Stimulated activated naive CD8-positive, alpha-beta T cell treated with anti-CD3 and anti-CD28 coated beads, Interleukin-15, Interleukin-2, amounts not matched to agents 100 U/mL and 50 U/mL, for 24 hours (primary cell): ENCODE data around the gene GNB5.
A peak's percentile ranks its signal among the peaks of the same experiment; 100 is the strongest.
"Not testable (repeated sequence)": the region's sequence is repeated elsewhere in the genome, so short reads cannot be mapped to it uniquely, and the experiment has no call there.

ENCODE experiments used
- ATAC-seq: fragments of 150-1000 bp; cut with Tn5 transposase; one replicate; pipeline ENCODE4 v1.10.0; 2021
- DNase-seq: peaks from one replicate; pipeline ENCODE4 v3.0.0; 2021

GNB5 gene

DNA sequence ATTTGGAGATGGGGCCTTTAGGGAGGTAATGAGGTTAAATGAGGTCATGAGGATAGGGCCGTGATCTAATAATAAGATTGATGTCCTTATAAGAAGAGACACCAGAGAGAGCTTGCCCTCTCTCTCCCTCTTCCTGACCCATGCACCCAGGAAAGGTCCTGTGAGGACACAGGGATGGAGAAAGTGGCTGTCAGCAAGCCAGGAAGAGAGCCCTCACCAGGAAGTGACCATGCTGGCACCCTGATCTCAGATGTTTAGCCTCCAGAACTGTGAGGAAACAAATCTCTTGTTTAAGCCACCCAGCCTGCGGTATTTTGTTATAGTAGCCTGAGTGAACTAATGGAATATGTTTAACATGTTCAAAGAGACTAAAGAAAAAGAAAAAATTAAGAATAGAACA, 15.3 kb upstream of the GNB5 start:
- DNase-seq = no peak
- no peak for ATAC-seq

GRCh38 chr15:52204657-52205056, 13.5 kb upstream of the GNB5 start:
- DNase-seq (no peak), ATAC-seq (no peak)

DNA sequence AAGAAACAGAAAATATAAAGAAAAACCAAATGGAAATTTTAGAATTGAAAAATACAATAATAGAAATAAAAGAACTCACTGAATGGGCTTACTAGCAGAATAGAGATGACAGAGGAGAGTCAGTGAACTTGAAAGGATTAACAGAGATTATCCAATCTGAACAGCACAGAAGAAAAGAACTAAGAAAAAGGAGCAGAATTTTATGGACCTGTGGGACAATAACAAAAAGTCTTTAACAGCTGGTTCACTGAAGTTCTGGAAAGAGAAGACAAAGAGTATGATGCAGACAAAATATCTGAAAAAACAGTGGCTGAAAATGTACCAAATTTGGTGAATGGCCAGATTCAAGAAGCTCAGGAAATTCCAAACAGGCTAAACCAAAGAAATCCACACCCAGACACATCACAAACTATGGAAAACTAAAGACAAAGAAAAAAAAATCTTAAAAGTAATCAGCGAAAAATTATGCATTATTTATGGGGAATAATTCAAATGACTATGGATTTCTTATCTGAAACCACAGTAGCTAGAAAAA, 9.7 kb upstream of the GNB5 start:
- DNase-seq (no peak), ATAC-seq (no peak)

- ATAC-seq (no peak), DNase-seq (no peak)
Measured at GRCh38 chr15:52199271-52199670, 8.1 kb upstream of the GNB5 start.

DNA sequence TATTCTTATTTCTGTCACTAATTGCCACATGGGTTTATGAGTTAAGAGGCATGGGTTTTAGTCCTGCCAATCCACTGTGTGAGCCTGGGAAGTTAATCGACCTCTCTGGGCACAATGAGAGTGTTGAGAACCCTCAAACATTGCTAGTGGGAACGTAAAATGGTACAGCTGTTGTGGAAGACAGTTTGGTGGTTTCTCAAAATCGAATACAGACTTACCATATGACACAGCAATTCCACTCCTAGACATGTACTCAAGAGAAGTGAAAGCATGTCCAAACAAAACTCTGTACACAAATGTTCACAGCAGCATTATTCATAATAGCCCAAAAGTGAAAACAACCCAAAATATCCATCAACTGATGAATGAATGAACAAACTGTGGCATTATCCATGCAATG, 5.7 kb upstream of the GNB5 start:
- no peak for DNase-seq
- no peak for ATAC-seq

DNA sequence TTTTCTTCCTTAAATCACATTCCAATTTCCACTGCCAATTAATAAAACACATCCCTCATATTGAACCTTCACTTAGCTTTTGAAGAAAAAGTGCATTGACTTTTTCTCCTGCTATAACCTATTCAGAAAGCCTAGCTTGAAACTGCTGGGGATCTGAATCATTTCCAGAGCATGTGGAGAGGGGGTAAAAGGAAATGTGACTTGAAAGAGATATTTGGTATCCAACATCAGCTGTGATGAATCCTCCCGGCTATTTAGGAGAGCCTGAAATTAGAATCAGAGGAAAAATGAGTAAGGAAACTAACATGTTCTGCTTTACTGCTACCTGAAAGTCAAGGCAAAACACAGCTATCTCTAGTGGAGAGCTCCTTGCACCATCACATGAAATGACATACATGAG, 2.6 kb upstream of the GNB5 start:
- DNase-seq (no peak), ATAC-seq (no peak)

DNA sequence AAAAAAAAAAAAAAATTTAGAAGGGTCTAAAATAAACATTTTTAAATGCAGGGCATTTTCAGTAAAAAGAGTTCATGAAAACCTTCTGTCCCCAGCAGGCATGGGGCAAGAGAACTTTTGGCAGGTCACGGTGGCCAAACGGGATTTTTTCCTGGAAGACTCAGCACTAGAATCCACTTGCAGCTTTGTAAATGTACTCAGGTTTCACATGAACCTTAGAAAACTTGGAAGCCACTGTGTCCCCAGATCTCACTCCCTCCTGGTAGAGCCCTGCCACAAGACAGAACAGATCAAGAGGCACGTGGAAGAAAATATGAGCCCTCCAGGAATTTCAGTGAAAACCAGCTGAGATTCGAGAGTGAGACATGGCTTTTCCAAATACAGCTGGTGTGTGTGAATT, 2.1 kb upstream of the GNB5 start:
- DNase-seq = no peak
- ATAC-seq = no peak

GRCh38 chr15:52186651-52187486, 4.3 kb downstream of the GNB5 start:
- ATAC-seq = no peak
- no peak for DNase-seq

- DNase-seq (no peak), ATAC-seq (no peak)
Measured at GRCh38 chr15:52185151-52185561, 6.0 kb downstream of the GNB5 start.

DNA sequence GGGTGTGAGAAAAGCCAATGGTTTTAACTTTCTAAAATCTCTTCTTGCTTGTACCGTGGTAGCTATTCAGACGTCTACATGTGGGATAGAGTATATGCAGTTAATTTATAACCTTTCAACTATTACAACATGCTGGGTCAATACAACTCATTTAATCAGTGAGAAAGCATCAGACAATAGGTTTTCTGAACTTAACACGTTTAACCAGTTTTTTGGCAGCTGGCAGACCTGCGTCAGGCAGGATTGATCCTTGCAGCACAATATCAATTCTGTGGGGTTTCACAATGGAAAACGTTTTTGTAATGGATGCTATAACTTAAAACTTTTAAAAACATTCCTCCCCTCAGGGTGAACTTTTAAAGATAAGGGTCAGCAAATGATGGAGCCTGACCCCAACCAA, 6.5 kb downstream of the GNB5 start:
- ATAC-seq (no peak), DNase-seq (no peak)

DNA sequence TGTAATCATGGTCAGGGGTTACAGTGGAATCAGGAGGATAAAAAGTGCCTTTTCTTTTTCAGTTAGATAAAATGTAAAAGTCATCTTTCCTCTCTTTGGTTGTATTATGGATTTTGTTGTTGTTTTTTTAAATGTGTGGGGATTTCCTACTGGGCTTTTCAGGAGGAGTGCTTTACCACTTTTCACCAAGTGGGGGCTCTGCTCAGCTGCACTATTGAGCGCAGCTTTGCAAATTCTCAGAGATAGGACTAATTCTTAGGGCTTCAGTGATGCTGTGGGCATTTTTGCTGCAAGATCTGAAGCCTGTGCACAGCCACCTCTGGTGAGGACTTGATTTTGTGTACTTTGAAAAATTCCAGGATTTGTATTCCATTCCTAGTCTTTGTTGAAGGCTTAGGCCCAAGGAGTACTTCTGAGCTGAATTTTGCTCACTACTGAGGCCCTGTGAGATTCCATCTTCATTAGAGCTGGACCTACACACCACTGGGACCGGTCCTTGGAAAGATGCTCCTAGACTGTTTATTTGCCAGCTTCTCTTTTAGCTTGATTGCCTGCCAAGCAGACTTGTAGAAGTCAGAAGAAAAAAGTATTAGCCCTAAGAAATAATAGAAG, 7.5 kb downstream of the GNB5 start:
- no peak for ATAC-seq
- peak; percentile 19 for DNase-seq

DNA sequence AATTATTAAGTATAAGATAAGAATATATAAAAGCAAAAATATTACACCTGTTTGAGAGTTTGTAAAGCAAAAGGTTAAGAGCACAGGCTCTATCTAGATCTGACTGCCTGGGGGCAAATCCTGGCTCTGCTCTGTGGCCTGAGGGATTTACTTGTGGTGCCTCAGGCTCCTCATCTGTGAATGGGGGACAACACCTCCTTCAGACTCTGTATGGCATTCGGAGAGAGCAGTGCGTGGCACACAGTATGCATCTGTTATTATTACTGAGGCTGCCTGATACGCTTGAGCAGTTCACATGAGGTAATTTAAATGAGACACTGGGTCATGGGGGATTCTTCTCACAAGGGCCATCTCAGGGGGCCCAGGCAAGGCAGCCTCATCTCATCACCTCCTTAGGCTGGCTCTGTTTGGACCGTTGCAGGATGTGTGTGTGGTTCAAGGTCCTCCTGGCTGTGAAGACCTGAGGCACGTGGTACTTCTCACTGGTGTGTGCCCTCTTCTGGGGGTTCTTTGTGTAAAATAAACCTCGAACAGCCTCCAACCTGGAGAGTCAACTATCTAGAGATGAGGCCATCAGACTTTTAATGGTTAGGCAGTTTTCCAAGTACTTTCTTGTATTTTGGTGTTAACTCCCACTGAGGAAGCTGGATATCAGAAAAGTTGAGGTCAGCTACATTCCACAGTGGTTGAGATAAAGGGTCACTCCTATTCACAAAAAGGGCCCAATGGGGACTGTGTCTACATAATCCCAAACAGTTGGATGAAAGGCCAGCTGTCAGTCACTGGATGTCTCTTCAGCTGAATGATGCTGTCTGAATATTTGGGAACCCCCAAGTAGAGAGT, 9.0 kb downstream of the GNB5 start:
- DNase-seq = no peak
- no peak for ATAC-seq

DNA sequence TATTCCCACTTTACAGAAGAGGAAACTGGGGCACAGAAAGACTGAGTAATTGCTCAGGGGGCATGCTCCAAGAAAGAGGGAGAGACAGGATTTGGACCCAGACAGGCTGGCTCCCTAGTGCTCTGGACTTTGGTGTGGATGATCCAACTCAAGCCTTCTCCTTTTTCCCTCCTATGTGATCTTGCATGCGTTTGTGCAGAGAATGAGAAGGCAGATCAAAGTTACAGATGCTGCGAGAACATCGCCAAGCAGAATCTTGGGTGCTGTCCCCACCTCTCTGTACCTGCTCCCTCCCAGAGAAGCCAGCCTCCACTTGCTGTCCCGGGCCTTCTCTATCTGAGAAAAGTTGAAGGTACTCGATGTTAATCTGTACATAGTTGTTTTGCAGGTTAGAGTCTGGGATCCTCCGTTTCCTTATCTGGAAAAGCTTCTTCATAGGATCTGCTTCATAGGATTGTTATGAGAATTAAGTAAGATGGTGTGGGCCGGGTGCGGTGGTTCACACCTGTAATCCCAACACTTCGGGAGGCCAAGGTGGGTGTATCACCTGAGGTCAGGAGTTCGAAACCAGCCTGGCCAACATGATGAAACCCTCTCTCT, 10.2 kb downstream of the GNB5 start:
- no peak for ATAC-seq
- DNase-seq = no peak

DNA sequence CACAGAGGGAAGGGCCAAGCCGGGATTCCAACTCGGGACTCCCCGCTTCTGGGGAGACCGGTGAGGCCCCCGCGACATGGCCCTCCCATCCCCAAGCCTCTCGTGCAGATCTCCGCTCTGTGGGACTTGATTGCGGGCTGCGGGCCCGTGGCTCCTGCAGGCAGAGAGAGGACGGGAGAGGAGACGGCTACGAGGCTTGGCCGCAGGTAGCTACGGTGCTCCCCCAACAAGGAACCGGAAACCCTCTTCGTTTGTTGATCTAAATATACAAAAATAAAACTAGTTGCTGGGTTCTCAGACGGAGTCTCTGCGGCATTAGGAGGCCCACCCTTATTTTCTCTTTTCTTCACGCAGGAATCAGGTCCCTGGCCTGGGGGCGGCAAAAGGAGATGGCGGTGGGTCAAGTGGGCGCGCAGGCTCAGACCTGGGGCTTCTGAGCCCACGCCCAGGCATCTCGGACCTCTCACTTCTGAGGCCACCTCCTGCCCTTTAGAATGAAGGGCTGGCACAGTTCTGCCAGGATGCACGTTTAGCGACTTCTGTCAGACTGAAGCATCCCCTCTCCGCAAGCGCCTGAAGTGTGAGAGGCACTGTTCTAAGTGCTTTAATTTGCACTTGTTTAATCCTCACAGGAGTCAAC, 10.9 kb downstream of the GNB5 start:
- no peak for DNase-seq
- ATAC-seq = peak; percentile 5

DNA sequence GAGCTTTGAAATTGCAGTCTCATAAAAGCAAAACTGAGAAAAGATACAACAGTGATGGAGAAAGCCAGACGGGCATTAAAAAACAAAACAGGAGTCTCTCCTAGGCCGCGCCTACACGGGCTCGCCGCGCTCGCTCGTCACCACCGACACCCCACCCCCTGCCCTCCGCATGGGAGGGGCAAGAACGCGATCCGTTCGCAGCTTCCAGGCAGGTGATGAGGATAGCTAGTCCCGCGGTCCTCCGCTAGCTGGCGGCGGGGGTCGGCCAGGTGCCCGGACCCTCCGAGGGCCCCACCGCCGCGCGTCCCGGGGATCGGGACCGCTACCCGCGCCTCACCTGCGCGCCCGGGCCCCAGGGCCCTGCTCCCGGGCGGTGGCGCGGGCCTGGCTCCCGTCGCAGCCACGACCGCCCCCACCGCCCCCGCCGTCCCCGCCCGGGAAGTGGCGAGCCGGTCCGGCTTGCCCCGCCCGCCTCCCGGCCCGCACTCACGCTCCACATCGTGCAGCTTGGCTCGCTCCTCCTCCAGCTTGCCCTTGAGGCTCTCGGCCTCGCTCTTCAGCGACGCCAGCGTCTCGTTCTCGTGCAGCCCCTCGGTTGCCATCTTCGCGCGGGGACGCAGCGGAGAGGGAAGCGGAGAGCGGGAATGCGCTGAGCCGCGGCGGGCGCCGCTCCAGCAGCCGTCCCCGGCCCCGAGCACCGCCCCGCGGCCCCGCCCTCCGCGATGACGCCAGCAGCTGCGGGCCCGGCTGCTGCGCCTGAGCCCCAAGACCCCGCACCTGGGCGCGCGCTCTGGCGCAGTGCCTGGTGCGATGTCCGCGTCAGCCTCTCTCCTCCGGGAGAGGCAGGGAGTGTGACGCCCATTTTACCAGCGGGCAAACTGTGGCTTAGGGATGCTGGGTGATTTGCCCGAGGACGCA, 11.7 kb downstream of the GNB5 start:
- peak; percentile 86 for DNase-seq
- ATAC-seq = peak; percentile 90

DNA sequence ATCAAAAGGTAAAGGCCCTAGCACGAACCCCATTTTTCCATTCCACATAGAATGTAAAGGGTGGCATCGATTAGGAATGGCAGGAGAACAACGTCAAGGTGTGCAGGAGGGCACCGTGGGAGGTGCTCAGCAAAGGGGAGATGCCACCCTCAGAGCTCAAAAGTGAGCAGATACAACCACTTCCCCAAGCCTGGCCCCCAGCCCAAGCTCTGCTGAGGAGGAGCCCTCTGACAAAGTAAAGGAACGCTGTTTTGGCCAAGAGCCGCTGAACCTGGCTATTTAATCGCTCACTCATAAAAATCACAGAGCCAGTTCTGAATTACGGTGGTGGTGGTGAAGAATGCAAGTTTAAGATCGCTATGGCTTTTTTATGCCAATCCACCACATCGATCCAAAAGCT, 12.4 kb downstream of the GNB5 start:
- no peak for ATAC-seq
- no peak for DNase-seq

GRCh38 chr15:52172869-52173268, 18.3 kb downstream of the GNB5 start:
- no peak for DNase-seq
- no peak for ATAC-seq

DNA sequence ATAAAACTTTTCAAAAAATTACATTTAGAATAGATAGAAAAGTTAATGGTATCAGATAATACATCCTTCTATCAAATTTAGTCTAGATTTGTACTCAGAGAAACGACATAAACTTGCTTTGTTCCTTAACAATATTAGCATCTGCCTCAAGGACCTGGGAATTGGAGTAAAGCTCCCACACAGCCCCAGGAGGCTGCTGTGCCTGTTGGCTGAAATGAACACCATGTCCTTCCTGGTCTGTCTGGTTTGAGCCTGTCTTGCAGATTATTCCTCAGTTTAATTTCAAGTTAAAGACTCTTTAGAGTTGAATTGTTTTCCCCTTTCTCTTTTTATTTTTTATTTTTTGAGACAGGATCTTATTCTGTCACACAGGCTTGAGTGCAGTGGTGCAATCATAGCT, 19.4 kb downstream of the GNB5 start:
- no peak for DNase-seq
- no peak for ATAC-seq

DNA sequence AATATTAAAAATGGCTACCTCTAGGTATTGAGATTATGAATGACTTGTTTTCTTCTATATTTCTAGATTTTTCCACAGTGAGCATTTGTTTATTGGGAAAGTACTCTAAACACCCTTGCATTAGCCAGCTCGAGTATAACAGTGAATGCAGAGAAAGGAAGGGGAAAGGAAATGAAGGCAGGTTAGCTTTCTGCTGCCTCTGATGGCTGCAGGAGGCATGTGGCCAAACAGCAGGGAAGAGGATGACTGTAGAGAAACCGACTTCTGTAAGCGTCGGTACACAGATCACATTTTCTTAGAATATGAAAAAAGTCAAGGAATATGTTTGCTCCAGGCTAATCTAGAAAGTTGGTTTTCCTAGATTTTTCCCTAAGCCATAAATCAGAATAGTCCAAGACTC, 19.8 kb downstream of the GNB5 start:
- DNase-seq = no peak
- peak; percentile 49 for ATAC-seq

DNA sequence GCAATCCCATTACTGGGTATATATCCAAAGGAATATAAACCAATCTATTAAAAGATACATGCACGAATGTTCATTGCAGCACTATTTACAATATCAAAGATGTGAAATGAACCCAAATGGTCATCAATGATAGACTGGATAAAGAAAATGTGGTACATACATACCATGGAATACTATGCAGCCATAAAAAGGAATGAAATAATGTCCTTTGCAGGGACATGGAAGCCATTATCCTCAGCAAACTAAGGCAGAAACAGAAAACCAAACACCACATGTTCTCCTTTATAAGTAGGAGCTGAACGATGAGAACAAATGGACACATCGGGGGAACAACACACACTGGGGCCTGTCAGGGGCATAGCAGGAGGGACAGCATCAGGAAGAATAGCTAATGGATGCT, 21.0 kb downstream of the GNB5 start:
- not testable (repeated sequence) for DNase-seq, ATAC-seq
